PFSK-1 (cell line): Measurements from ENCODE around the gene ABCA7.

ENCODE experiments used
- FOXP2 ChIP-seq: optimal IDR thresholded peaks from 2 replicates; pipeline ENCODE3; 2011; ENCODE audit warnings: borderline replicate concordance, control low read depth, inconsistent platforms; ENCODE audit not compliant: insufficient read depth; ENCODE audit errors: extremely low read length, extremely low read depth
- POLR2AphosphoS5 ChIP-seq: IDR thresholded peaks from 2 replicates; pipeline ENCODE4 v1.6.1; 2012; ENCODE audit warnings: low read depth, mild to moderate bottlenecking, control low read depth, low read length, moderate library complexity
- REST ChIP-seq, 2 experiments: IDR thresholded peaks; 2 replicates each; pipeline versions ENCODE4 v1.6.1 to v1.8.0; 2011 to 2012; ENCODE audit warnings: low read depth in 2 of 2, low read length in 2 of 2, control low read depth in 1 of 2, inconsistent platforms in 1 of 2, mild to moderate bottlenecking in 1 of 2, moderate library complexity in 1 of 2; ENCODE audit not compliant: insufficient read depth in 1 of 2
- SIN3A ChIP-seq: IDR thresholded peaks from 2 replicates; pipeline ENCODE4 v1.6.1; 2012; ENCODE audit warnings: mild to moderate bottlenecking, low read length, moderate library complexity, borderline replicate concordance; ENCODE audit not compliant: insufficient read depth
- TAF1 ChIP-seq: IDR thresholded peaks from 2 replicates; pipeline ENCODE4 v1.6.1; 2012; ENCODE audit warnings: low read length, control low read depth, borderline replicate concordance; ENCODE audit not compliant: insufficient read depth

Gene ABCA7

GRCh38 chr19:1047696-1048147, 7.8 kb downstream of the ABCA7 start:
- TF ChIP-seq TAF1 (no peak), SIN3A (no peak), POLR2AphosphoS5 (no peak), REST (IDR thresholded peaks at IDR 0.05; ENCODE audit: insufficient read depth in 1 of 2, low read depth in 2 of 2, low read length in 2 of 2) (no peak), FOXP2 (no peak)

GRCh38 chr19:1049106-1049505, 9.2 kb downstream of the ABCA7 start:
- no peak for TF ChIP-seq FOXP2

GRCh38 chr19:1049800-1050199, 9.9 kb downstream of the ABCA7 start:
- TF ChIP-seq REST (IDR thresholded peaks at IDR 0.05; ENCODE audit: insufficient read depth in 1 of 2, low read depth in 2 of 2, low read length in 2 of 2) (no peak), FOXP2 (no peak), SIN3A (no peak), POLR2AphosphoS5 (no peak), TAF1 (no peak)

GRCh38 chr19:1050989-1051788, 11.3 kb downstream of the ABCA7 start:
- TF ChIP-seq FOXP2, result no peak
- no peak for TF ChIP-seq REST (IDR thresholded peaks at IDR 0.05; ENCODE audit: insufficient read depth in 1 of 2, low read depth in 2 of 2, low read length in 2 of 2)
- no peak for TF ChIP-seq SIN3A
- TF ChIP-seq TAF1, result no peak
- TF ChIP-seq POLR2AphosphoS5, result no peak

GRCh38 chr19:1051791-1052190, 11.9 kb downstream of the ABCA7 start:
- TF ChIP-seq POLR2AphosphoS5 (no peak), FOXP2 (no peak), SIN3A (no peak), TAF1 (no peak), REST (IDR thresholded peaks at IDR 0.05; ENCODE audit: insufficient read depth in 1 of 2, low read depth in 2 of 2, low read length in 2 of 2) (no peak)
